HepG2 (cell line): ENCODE measurements around the gene CCDC91. TPM values are rescaled to one million over a fixed set of nuclear protein-coding genes. Genes with fewer than 3 reads are reported as not detected.

Source experiments
- ATAC-seq: fragments of 200-7000 bp; cut with Tn5 transposase; 3 replicates; pipeline ENCODE4 v1.9.1; 2020; ENCODE audit warnings: mild to moderate bottlenecking, moderate library complexity
- BruUV-seq: library from RNA; stranded (reverse); fragments of 400-500 nt; replicated peaks from 2 replicates; lab custom pipeline; 2021; lab: Mats Ljungman, UMichigan
- CTCF ChIA-PET: fragments of 300-600 bp; formaldehyde crosslinking; extraction: SDS; loops from one replicate; lab custom pipeline; 2021; ENCODE audit warnings: low total read pairs, inconsistent platforms, low intra/inter-chr PET ratio; lab: Yijun Ruan, JAX
- POLR2A ChIA-PET: fragments of 350-600 bp; sonication (Branson Sonifier 250); formaldehyde crosslinking; loops from one replicate; lab custom pipeline; 2020; ENCODE audit warnings: antibody characterized with exemption, inconsistent platforms; lab: Yijun Ruan, JAX
- DNase-seq: peaks from one replicate; pipeline ENCODE4 v3.0.0-alpha.2; 2015; ENCODE audit warnings: low spot score
- FAIRE-seq: peaks from 3 replicates; lab custom pipeline; 2011; peaks lifted over from hg19 to GRCh38; lab: Jason Lieb, UNC
- H2AFZ ChIP-seq: one replicate; pipeline ENCODE4 v1.6.1; 2011; ENCODE audit warnings: low read length, inconsistent platforms
- H3K27ac ChIP-seq: fragments of 300-600 bp; 3 replicates; pipeline ENCODE4 v1.8.0; 2011; ENCODE audit warnings: mixed run types, mild to moderate bottlenecking, mixed read lengths, low read length, inconsistent platforms; ENCODE audit not compliant: insufficient read depth; ENCODE audit errors: extremely low read length
- H3K27me3 ChIP-seq, 2 experiments: fragments of 200-600 bp in 1 of 2; 2 replicates in 1 of 2; 3 replicates in 1 of 2; pipeline versions ENCODE4 v1.6.0 to v1.8.0; 2011; ENCODE audit warnings: low read length in 2 of 2, mild to moderate bottlenecking in 2 of 2, moderate library complexity in 2 of 2, inconsistent platforms in 1 of 2; ENCODE audit not compliant: insufficient read depth in 2 of 2, control insufficient read depth in 1 of 2
- H3K36me3 ChIP-seq, 2 experiments: fragments of 200-600 bp in 1 of 2; replicated peaks in 1 of 2; 2 replicates in 1 of 2; 3 replicates in 1 of 2; pipeline versions ENCODE4 v1.5.1 to v1.8.0; 2011; ENCODE audit warnings: low read length in 2 of 2, inconsistent platforms in 1 of 2; ENCODE audit not compliant: insufficient read depth in 2 of 2, control insufficient read depth in 1 of 2
- H3K4me1 ChIP-seq: 2 replicates; pipeline ENCODE4 v1.5.1; 2012; ENCODE audit warnings: low read length, inconsistent platforms; ENCODE audit not compliant: insufficient read depth
- H3K4me2 ChIP-seq: 2 replicates; pipeline ENCODE4 v1.6.0; 2011; ENCODE audit warnings: low read depth, low read length, inconsistent platforms
- H3K4me3 ChIP-seq, 3 experiments: fragments of 200-600 bp in 1 of 3; sonication (generic), shearing (Covaris generic) in 1 of 3; replicated peaks in 1 of 3; 2 replicates each; pipeline ENCODE4 v1.5.1; 2011 to 2016; ENCODE audit warnings: low read length in 3 of 3, inconsistent platforms in 2 of 3, low read depth in 2 of 3, mild to moderate bottlenecking in 2 of 3, control low read depth in 1 of 3, mixed read lengths in 1 of 3; ENCODE audit not compliant: insufficient read depth in 1 of 3
- H3K79me2 ChIP-seq: one replicate; pipeline ENCODE4 v1.6.1; 2011; ENCODE audit warnings: low read length, inconsistent platforms; ENCODE audit not compliant: insufficient read depth
- H3K9ac ChIP-seq: 2 replicates; pipeline ENCODE4 v1.6.0; 2011; ENCODE audit warnings: mild to moderate bottlenecking, low read depth, low read length, inconsistent platforms; ENCODE audit not compliant: insufficient read depth
- H3K9me3 ChIP-seq: 2 replicates; pipeline ENCODE4 v1.5.1; 2012; ENCODE audit warnings: mild to moderate bottlenecking, low read length
- H4K20me1 ChIP-seq: 2 replicates; pipeline ENCODE4 v1.6.0; 2011; ENCODE audit warnings: inconsistent platforms, mild to moderate bottlenecking, low read length, moderate library complexity; ENCODE audit not compliant: insufficient read depth
- CENPT ChIP-seq: sonication (generic); formaldehyde crosslinking; IDR thresholded peaks from 2 replicates; pipeline ENCODE4 v1.8.0; 2022; ENCODE audit warnings: low read depth, mild to moderate bottlenecking, moderate library complexity, missing genetic modification reagents
- PAWR ChIP-seq: sonication (generic); formaldehyde crosslinking; IDR thresholded peaks from 2 replicates; pipeline ENCODE4 v1.4.0; 2020; ENCODE audit warnings: missing genetic modification reagents, mild to moderate bottlenecking, borderline replicate concordance
- WGBS: methylation state at CpG from one replicate; pipeline ENCODE4 v1.1.6; 2017; ENCODE audit warnings: low lambda C conversion rate; 5-methylcytosine and 5-hydroxymethylcytosine counted together
- in situ Hi-C: cut with HindIII; loops from 2 replicates; pipeline ENCODE4 v1.10.0; 2017; ENCODE audit warnings: low pct_unique_long_range_greater_than_20kb; ENCODE audit not compliant: extremely low pct_ligation_motif_present
- intact Hi-C: fragments of 100-400 bp; cut with micrococcal nuclease; formaldehyde crosslinking; loops from one replicate; pipeline ENCODE4 v1.10.0; 2022; ENCODE audit not compliant: unreplicated experiment
- polyA plus RNA-seq, 8 experiments: library from polyadenylated mRNA; depleted of rRNA in 3 of 8; stranded (reverse) in 7 of 8; unstranded in 1 of 8; fragments of >200 nt; fragmentation: Illumina TruSeq in 4 of 8; extraction: Trizol in 4 of 8; gene quantifications; 2 replicates each; pipeline versions ENCODE4 v1.2.1 to v1.2.3, GENCODE V29; 2011 to 2016; ENCODE audit warnings: low read depth in 4 of 8, missing spikeins in 1 of 8, mixed read lengths in 1 of 8; ENCODE audit not compliant: insufficient read depth in 1 of 8
- total RNA-seq, 5 experiments: library from RNA; depleted of rRNA; stranded (reverse); fragments of >200 nt; fragmentation: Illumina TruSeq; extraction: Trizol; gene quantifications; 2 replicates each; pipeline ENCODE4 v1.2.3, GENCODE V29; 2016; ENCODE audit warnings: low read depth in 1 of 5
- TF ChIP-seq, protein P1 (sequence below): sonication (generic); formaldehyde crosslinking; IDR thresholded peaks from 2 replicates; pipeline ENCODE4 v1.5.0; 2020; ENCODE audit warnings: missing genetic modification reagents, mild to moderate bottlenecking, borderline replicate concordance
- TF ChIP-seq, protein P2 (sequence below): sonication (generic); formaldehyde crosslinking; IDR thresholded peaks from 2 replicates; pipeline ENCODE4 v1.5.0; 2020; ENCODE audit warnings: missing genetic modification reagents
- TF ChIP-seq, protein P3 (sequence below): sonication (generic); formaldehyde crosslinking; conservative IDR thresholded peaks from 2 replicates; pipeline ENCODE4 v1.8.0; 2022; ENCODE audit warnings: mild to moderate bottlenecking, moderate library complexity, missing genetic modification reagents

Gene CCDC91
- total and polyA plus RNA-seq, 2 of the 13 experiments (the other 11 are each of a cell fraction or from before 2014, with no cell fraction given), result 9.8 to 15.8 TPM

DNA sequence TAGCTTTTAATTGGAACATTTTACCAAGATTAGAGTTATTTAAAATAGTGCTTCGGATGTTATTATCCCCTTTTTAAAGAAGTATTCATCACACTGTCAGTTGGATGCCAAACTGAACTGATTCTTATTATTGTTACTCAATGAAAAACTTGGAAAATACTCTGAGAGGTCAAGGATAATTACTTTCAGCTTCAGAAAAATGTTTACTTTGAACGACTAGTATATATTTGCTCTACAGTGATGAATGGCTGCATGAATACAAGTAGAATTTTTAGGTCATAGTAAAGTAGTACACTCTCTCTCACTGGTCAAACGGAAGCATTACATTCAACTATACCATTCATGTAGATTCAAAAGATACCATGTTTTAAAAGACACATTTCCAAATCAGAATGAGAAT lies 269.2 kb downstream of the CCDC91 start:
- no TSS peak for BruUV-seq
- TF ChIP-seq, protein P1, sequence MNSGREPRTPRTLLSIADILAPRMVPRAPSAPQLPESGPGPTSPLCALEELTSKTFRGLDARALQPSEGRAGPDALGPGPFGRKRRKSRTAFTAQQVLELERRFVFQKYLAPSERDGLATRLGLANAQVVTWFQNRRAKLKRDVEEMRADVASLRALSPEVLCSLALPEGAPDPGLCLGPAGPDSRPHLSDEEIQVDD (CRISPR knock-in tag), result no peak
- TF ChIP-seq, protein P2, sequence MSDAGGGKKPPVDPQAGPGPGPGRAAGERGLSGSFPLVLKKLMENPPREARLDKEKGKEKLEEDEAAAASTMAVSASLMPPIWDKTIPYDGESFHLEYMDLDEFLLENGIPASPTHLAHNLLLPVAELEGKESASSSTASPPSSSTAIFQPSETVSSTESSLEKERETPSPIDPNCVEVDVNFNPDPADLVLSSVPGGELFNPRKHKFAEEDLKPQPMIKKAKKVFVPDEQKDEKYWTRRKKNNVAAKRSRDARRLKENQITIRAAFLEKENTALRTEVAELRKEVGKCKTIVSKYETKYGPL (CRISPR knock-in tag), result no peak
- TF ChIP-seq, protein P3, sequence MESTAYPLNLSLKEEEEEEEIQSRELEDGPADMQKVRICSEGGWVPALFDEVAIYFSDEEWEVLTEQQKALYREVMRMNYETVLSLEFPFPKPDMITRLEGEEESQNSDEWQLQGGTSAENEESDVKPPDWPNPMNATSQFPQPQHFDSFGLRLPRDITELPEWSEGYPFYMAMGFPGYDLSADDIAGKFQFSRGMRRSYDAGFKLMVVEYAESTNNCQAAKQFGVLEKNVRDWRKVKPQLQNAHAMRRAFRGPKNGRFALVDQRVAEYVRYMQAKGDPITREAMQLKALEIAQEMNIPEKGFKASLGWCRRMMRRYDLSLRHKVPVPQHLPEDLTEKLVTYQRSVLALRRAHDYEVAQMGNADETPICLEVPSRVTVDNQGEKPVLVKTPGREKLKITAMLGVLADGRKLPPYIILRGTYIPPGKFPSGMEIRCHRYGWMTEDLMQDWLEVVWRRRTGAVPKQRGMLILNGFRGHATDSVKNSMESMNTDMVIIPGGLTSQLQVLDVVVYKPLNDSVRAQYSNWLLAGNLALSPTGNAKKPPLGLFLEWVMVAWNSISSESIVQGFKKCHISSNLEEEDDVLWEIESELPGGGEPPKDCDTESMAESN (CRISPR knock-in tag), result no peak
- no peak for TF ChIP-seq PAWR
- no peak for TF ChIP-seq CENPT (CRISPR knock-in tag)
- TF ChIP-seq, all 625 proteins: peak for 0
- no peaks in the 10 kb centered on the region for H3K4me1 ChIP-seq
- FAIRE-seq, result no peak
- DNase-seq, result peak; percentile 1
- in situ Hi-C loops (no loop called here), intact Hi-C loops (no loop called here)
- H3K27ac ChIP-seq, result no peak overlapping the region
- no peak overlapping the region for H3K9ac ChIP-seq
- no peak overlapping the region for H3K4me2 ChIP-seq
- CTCF ChIA-PET, result no interaction called here
- no peaks in the 10 kb centered on the region for H3K79me2 ChIP-seq
- ATAC-seq, result no peak
- H3K36me3 ChIP-seq, result no peaks in the 10 kb centered on the region
- POLR2A ChIA-PET, result no interaction called here
- no peaks in the 10 kb centered on the region for H3K9me3 ChIP-seq
- H3K27me3 ChIP-seq, result no peaks in the 10 kb centered on the region
- no peak overlapping the region for H3K4me3 ChIP-seq
- WGBS, result 62% methylated on average over 3 of the region's 3 CpGs
- H2AFZ ChIP-seq, result no peak overlapping the region
- no peaks in the 10 kb centered on the region for H4K20me1 ChIP-seq
